ENCODE measurements around the gene SCUBE3.

DNA sequence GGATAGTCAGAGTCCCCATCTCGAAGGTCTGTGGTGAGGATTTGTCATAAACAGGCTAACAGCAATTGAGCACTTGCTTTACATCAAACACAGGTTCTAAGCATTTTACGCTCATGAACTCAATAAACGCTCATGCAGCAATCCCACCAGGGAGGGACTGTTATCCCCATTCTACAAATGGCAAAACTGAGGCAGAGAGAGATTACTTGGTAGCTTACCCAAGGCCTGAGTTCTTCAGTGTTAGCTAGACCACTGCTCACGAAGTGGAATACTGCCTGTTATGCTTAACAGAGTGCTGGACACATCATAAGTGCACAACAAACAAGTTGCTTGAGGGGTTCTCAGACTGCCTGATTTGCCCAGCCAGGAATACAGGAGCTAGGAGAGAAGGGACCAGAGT is 48.9 kb upstream of the SCUBE3 start:
- TF ChIP-seq, protein P1, sequence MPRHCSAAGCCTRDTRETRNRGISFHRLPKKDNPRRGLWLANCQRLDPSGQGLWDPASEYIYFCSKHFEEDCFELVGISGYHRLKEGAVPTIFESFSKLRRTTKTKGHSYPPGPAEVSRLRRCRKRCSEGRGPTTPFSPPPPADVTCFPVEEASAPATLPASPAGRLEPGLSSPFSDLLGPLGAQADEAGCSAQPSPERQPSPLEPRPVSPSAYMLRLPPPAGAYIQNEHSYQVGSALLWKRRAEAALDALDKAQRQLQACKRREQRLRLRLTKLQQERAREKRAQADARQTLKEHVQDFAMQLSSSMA (CRISPR knock-in tag; IDR thresholded peaks at IDR 0.05): no peak
- TF ChIP-seq NFIC (IDR thresholded peaks at IDR 0.05) (no peak), NFXL1 (CRISPR knock-in tag; IDR thresholded peaks at IDR 0.05) (no peak), JUN (IDR thresholded peaks at IDR 0.05; ENCODE audit: borderline replicate concordance, low read depth, low read length) (no peak), JUN (CRISPR knock-in tag; IDR thresholded peaks at IDR 0.05; ENCODE audit: borderline replicate concordance) (no peak), SREBF1 (IDR thresholded peaks at IDR 0.05; ENCODE audit: borderline replicate concordance, low read depth, low read length) (no peak), NCOA2 (IDR thresholded peaks at IDR 0.05; ENCODE audit: partially characterized antibody in 2 of 2) (no peak), ZNF707 (CRISPR knock-in tag; conservative IDR thresholded peaks at IDR 0.05) (no peak), SIN3B (IDR thresholded peaks at IDR 0.05; ENCODE audit: low read depth) (no peak)
- TF ChIP-seq, protein P2, sequence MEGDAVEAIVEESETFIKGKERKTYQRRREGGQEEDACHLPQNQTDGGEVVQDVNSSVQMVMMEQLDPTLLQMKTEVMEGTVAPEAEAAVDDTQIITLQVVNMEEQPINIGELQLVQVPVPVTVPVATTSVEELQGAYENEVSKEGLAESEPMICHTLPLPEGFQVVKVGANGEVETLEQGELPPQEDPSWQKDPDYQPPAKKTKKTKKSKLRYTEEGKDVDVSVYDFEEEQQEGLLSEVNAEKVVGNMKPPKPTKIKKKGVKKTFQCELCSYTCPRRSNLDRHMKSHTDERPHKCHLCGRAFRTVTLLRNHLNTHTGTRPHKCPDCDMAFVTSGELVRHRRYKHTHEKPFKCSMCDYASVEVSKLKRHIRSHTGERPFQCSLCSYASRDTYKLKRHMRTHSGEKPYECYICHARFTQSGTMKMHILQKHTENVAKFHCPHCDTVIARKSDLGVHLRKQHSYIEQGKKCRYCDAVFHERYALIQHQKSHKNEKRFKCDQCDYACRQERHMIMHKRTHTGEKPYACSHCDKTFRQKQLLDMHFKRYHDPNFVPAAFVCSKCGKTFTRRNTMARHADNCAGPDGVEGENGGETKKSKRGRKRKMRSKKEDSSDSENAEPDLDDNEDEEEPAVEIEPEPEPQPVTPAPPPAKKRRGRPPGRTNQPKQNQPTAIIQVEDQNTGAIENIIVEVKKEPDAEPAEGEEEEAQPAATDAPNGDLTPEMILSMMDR (IDR thresholded peaks at IDR 0.05 in 2 of 3, conservative IDR thresholded peaks at IDR 0.05 in 1 of 3; ENCODE audit: insufficient read depth in 2 of 3, low read depth in 1 of 3, low read length in 3 of 3): no peak
